Measurements from ENCODE around the gene LAMA2. TPM values are rescaled to one million over a fixed set of nuclear protein-coding genes. Genes with fewer than 3 reads are reported as not detected.

LAMA2 gene
- total RNA-seq, 1 experiment from 2014 or later: 0.28 TPM

GRCh38 chr6:129251669-129252376, 368.9 kb downstream of the LAMA2 start:
- no peak for TF ChIP-seq SIN3A (IDR thresholded peaks at IDR 0.05; ENCODE audit: borderline replicate concordance, insufficient read depth, low read depth, low read length)
- TF ChIP-seq CTCF (IDR thresholded peaks at IDR 0.05): peak; percentile 90
- in situ Hi-C loops (cut with HindIII; ENCODE audit: low pct_unique_long_range_greater_than_20kb, low sequenced_read_pairs) (no loop called here), intact Hi-C loops (cut with micrococcal nuclease; ENCODE audit: unreplicated experiment) (loop anchor here (5.0 to 10.0 kb wide), 3 partner anchors 123 to 527 kb away; no protein-coding TSS in a partner anchor)
- Histone ChIP-seq H3K9me3 (ENCODE audit: control insufficient read depth, insufficient read depth, low read depth, low read length) (no peaks in the 10 kb centered on the region), H3K36me3 (ENCODE audit: control insufficient read depth, insufficient read depth, low read length) (no peaks in the 10 kb centered on the region), H3K27me3 (ENCODE audit: control insufficient read depth, insufficient read depth, low read length) (no peaks in the 10 kb centered on the region), H3K4me3 (ENCODE audit: low read depth in 2 of 2, low read length in 2 of 2) (no peak overlapping the region), H3K4me1 (ENCODE audit: control insufficient read depth, insufficient read depth, low read length) (peaks cover 5% of the 10 kb centered on the region; the same call in 1 of the 2 replicates), H3K27ac (ENCODE audit: low read length) (no peak overlapping the region)
- peak; percentile 53 for DNase-seq (ENCODE audit: low read depth, low spot score)
- POLR2A ChIA-PET: no interaction called here
- BruUV-seq (replicated peaks): no TSS peak
- peak; percentile 74; the same call in 1 of the 2 replicates for ATAC-seq
- CTCF ChIA-PET: no interaction called here

GRCh38 chr6:129252377-129253071, 369.6 kb downstream of the LAMA2 start:
- H3K4me1 ChIP-seq (ENCODE audit: control insufficient read depth, insufficient read depth, low read length): peaks cover 5% of the 10 kb centered on the region; the same call in 1 of the 2 replicates
- ChIA-PET CTCF (no interaction called here), POLR2A (interaction anchor here (0.7 kb wide), 1 partner anchor 88 kb away, joined by 4 read pairs; no protein-coding TSS in a partner anchor)
- DNase-seq (ENCODE audit: low read depth, low spot score): no peak
- no peak for TF ChIP-seq REST (IDR thresholded peaks at IDR 0.05; ENCODE audit: insufficient read depth in 1 of 2, low read depth in 2 of 2, low read length in 1 of 2)
- TF ChIP-seq POLR2AphosphoS5 (IDR thresholded peaks at IDR 0.05; ENCODE audit: low read depth, low read length): no peak
- TF ChIP-seq CTCF (IDR thresholded peaks at IDR 0.05): peak; percentile 61
- no peak for TF ChIP-seq TCF7L2 (IDR thresholded peaks at IDR 0.05; ENCODE audit: low read depth, low read length)
- no TSS peak for BruUV-seq (replicated peaks)
- H3K36me3 ChIP-seq (ENCODE audit: control insufficient read depth, insufficient read depth, low read length): no peaks in the 10 kb centered on the region
- no peak overlapping the region for H3K4me3 ChIP-seq (ENCODE audit: low read depth in 2 of 2, low read length in 2 of 2)
- no peak for ATAC-seq
- H3K9me3 ChIP-seq (ENCODE audit: control insufficient read depth, insufficient read depth, low read depth, low read length): no peaks in the 10 kb centered on the region
- intact Hi-C loops (cut with micrococcal nuclease; ENCODE audit: unreplicated experiment): loop anchor here (5.0 to 10.0 kb wide), 3 partner anchors 122 to 528 kb away; no protein-coding TSS in a partner anchor
- in situ Hi-C loops (cut with HindIII; ENCODE audit: low pct_unique_long_range_greater_than_20kb, low sequenced_read_pairs): no loop called here
- H3K27me3 ChIP-seq (ENCODE audit: control insufficient read depth, insufficient read depth, low read length): no peaks in the 10 kb centered on the region
- H3K27ac ChIP-seq (ENCODE audit: low read length): peak overlapping the region; percentile 63
